A549 (cell line): ENCODE measurements around the gene ASNSD1. TPM values are rescaled to one million over a fixed set of nuclear protein-coding genes. Genes with fewer than 3 reads are reported as not detected.
A peak's percentile ranks its signal among the peaks of the same experiment; 100 is the strongest.
"Not testable (repeated sequence)": the region's sequence is repeated elsewhere in the genome, so short reads cannot be mapped to it uniquely, and the experiment has no call there.

Experiments
- ATAC-seq, 2 experiments: fragments of 200-7000 bp in 1 of 2; fragments of >200 bp in 1 of 2; cut with Nextera tagmentation in 1 of 2; cut with Tn5 transposase in 1 of 2; 3 replicates each; pipeline versions ENCODE4 v1.8.0 to v1.9.1; 2018 to 2020; ENCODE audit warnings: mild to moderate bottlenecking in 1 of 2, moderate library complexity in 1 of 2
- CTCF ChIA-PET: fragments of 300-600 bp; sonication (Branson Sonifier 250); formaldehyde crosslinking; extraction: SDS; loops from one replicate; lab custom pipeline; 2021; ENCODE audit warnings: antibody characterized with exemption, inconsistent platforms; lab: Yijun Ruan, JAX
- POLR2A ChIA-PET: fragments of 350-600 bp; formaldehyde crosslinking; extraction: SDS; loops from one replicate; lab custom pipeline; 2021; ENCODE audit warnings: antibody characterized with exemption, inconsistent platforms; lab: Yijun Ruan, JAX
- DNase-seq, 2 experiments: peaks; one replicate each; pipeline versions ENCODE4 v3.0.0 to v3.0.0-alpha.2; 2011 to 2016; ENCODE audit warnings: low read depth in 1 of 2, low spot score in 1 of 2
- FAIRE-seq: peaks from 2 replicates; lab custom pipeline; 2011; peaks lifted over from hg19 to GRCh38; lab: Jason Lieb, UNC
- H3K27ac ChIP-seq, 2 experiments: fragments of >200 bp; sonication (Bioruptor Twin); formaldehyde crosslinking; 3 replicates each; pipeline ENCODE4 v1.5.1; 2016 to 2017
- H3K4me1 ChIP-seq: fragments of >200 bp; sonication (Bioruptor Twin); formaldehyde crosslinking; 3 replicates; pipeline ENCODE4 v1.6.1; 2016
- H3K4me2 ChIP-seq: fragments of >200 bp; sonication (Bioruptor Twin); formaldehyde crosslinking; 3 replicates; pipeline ENCODE4 v1.6.1; 2016
- H3K4me3 ChIP-seq: fragments of >200 bp; sonication (Bioruptor Twin); formaldehyde crosslinking; 3 replicates; pipeline ENCODE4 v1.5.1; 2016
- H3K9me3 ChIP-seq: fragments of >200 bp; sonication (Bioruptor Twin); formaldehyde crosslinking; 3 replicates; pipeline ENCODE4 v1.6.1; 2016
- ATOH8 ChIP-seq: fragments of 250-450 bp; sonication (Bioruptor Pico); IDR thresholded peaks from 2 replicates; pipeline ENCODE4 v1.5.0; 2020; ENCODE audit warnings: low read depth, mild to moderate bottlenecking, moderate library complexity
- BHLHE40 ChIP-seq: IDR thresholded peaks from 2 replicates; pipeline ENCODE4 v1.6.1; 2012; ENCODE audit warnings: low read depth, low read length, inconsistent platforms
- EHF ChIP-seq: fragments of 250-450 bp; sonication (Bioruptor Pico); IDR thresholded peaks from 2 replicates; pipeline ENCODE4 v1.5.0; 2020; ENCODE audit warnings: mild to moderate bottlenecking
- GATA3 ChIP-seq: IDR thresholded peaks from 2 replicates; pipeline ENCODE4 v1.6.1; 2012; ENCODE audit warnings: borderline replicate concordance
- HES2 ChIP-seq: fragments of >200 bp; sonication (Bioruptor Twin); formaldehyde crosslinking; IDR thresholded peaks from 2 replicates; pipeline ENCODE4 v1.6.1; 2016
- HOXA7 ChIP-seq: fragments of 250-450 bp; sonication (Bioruptor Pico); IDR thresholded peaks from 2 replicates; pipeline ENCODE4 v1.5.0; 2020; ENCODE audit warnings: mild to moderate bottlenecking, moderate library complexity
- JUN ChIP-seq, 2 experiments: fragments of >200 bp; sonication (Bioruptor Twin); formaldehyde crosslinking; IDR thresholded peaks; 2 replicates in 1 of 2; 3 replicates in 1 of 2; pipeline ENCODE4 v1.6.1; 2016 to 2017
- NPAS2 ChIP-seq: fragments of 250-450 bp; sonication (Bioruptor Pico); IDR thresholded peaks from 2 replicates; pipeline ENCODE4 v1.8.0; 2022; ENCODE audit warnings: mild to moderate bottlenecking, moderate library complexity, borderline replicate concordance
- NR3C1 ChIP-seq: fragments of >200 bp; sonication (Bioruptor Twin); formaldehyde crosslinking; IDR thresholded peaks from 3 replicates; pipeline ENCODE4 v1.6.1; 2017
- POLR2AphosphoS2 ChIP-seq: conservative IDR thresholded peaks from 2 replicates; pipeline ENCODE4 v1.6.1; 2012; ENCODE audit warnings: low read length, improper control_type of control experiment, inconsistent platforms
- RAD21 ChIP-seq, 2 experiments: fragments of >200 bp in 1 of 2; sonication (Bioruptor Twin) in 1 of 2; formaldehyde crosslinking in 1 of 2; IDR thresholded peaks in 1 of 2; conservative IDR thresholded peaks in 1 of 2; 2 replicates in 1 of 2; 3 replicates in 1 of 2; pipeline ENCODE4 v1.6.1; 2012 to 2018; ENCODE audit warnings: inconsistent platforms in 1 of 2
- SMC3 ChIP-seq: fragments of >200 bp; sonication (Bioruptor Twin); formaldehyde crosslinking; IDR thresholded peaks from 3 replicates; pipeline ENCODE4 v1.6.1; 2018; ENCODE audit warnings: inconsistent platforms
- ZNF302 ChIP-seq: fragments of 250-450 bp; sonication (Bioruptor Pico); IDR thresholded peaks from 2 replicates; pipeline ENCODE4 v1.9.0; 2021; ENCODE audit warnings: inconsistent platforms, mild to moderate bottlenecking, moderate library complexity
- WGBS: methylation state at CpG from one replicate; pipeline ENCODE4 v1.1.6; 2017; ENCODE audit errors: missing lambda C conversion rate; 5-methylcytosine and 5-hydroxymethylcytosine counted together
- polyA plus RNA-seq, 4 experiments: library from polyadenylated mRNA; depleted of rRNA in 3 of 4; stranded (reverse); fragments of >200 nt; fragmentation: RNase III in 1 of 4; extraction: RNeasy Plus Mini Kit Qiagen cat#74134 plus additional on column Dnase treatment in 1 of 4; gene quantifications; 2 replicates in 3 of 4; 3 replicates in 1 of 4; pipeline ENCODE4 v1.2.3, GENCODE V29; 2011 to 2017

ASNSD1 gene
- polyA plus RNA-seq, 2 of the 4 experiments (the other 2 are of a cell fraction): 45.9 to 69.0 TPM

GRCh38 chr2:189659734-189660133 is 1.5 kb upstream of the ASNSD1 start (continued):
- TF ChIP-seq ATOH8 (CRISPR knock-in tag) (no peak), RAD21 (conservative IDR thresholded peaks at IDR 0.05 in 1 of 2, IDR thresholded peaks at IDR 0.05 in 1 of 2) (no peak), GATA3 (no peak)

- Histone ChIP-seq H3K4me2 (peak overlapping the region; percentile 43; the same call in 2 of the 3 replicates), H3K4me1 (peaks cover 13% of the 10 kb centered on the region)
- TF ChIP-seq POLR2AphosphoS2: no peak
- TF ChIP-seq HOXA7 (CRISPR knock-in tag): peak; percentile 70; the same call in 1 of the 2 replicates
- TF ChIP-seq, all 56 proteins: peak for 1
- ChIA-PET POLR2A (interaction anchor here (0.6 to 1.3 kb wide), 4 partner anchors 48 to 103 kb away, joined by 3 to 4 read pairs (median 4); partner anchors contain the start of genes OSGEPL1 and SLC40A1), CTCF (interaction anchor here (0.6 to 6.3 kb wide), 40 partner anchors 12 to 684 kb away, joined by 3 to 72 read pairs (median 4); partner anchors contain the start of genes ANKAR and OSGEPL1)
- ATAC-seq (no peak), FAIRE-seq (no peak), DNase-seq (no peak)
- H3K4me3 ChIP-seq: no peak overlapping the region
- 16% methylated on average over 4 of the region's 4 CpGs for WGBS
- H3K9me3 ChIP-seq: no peaks in the 10 kb centered on the region
- H3K27ac ChIP-seq: no peak overlapping the region
Measured at GRCh38 chr2:189660803-189661147, 484 bp upstream of the ASNSD1 start.

GRCh38 chr2:189661957-189662321 is 680 bp downstream of the ASNSD1 start:
- Histone ChIP-seq H3K4me3 (peak overlapping the region; percentile 78), H3K27ac (peak overlapping the region; percentile 88 to 93), H3K9me3 (no peaks in the 10 kb centered on the region), H3K4me2 (peak overlapping the region; percentile 87), H3K4me1 (peaks cover 13% of the 10 kb centered on the region)
- TF ChIP-seq NPAS2: no peak
- no peak for TF ChIP-seq EHF (CRISPR knock-in tag)
- TF ChIP-seq JUN (IDR thresholded peaks at IDR 0.05): no peak
- no peak for TF ChIP-seq HES2
- TF ChIP-seq SMC3: no peak
- no peak for TF ChIP-seq BHLHE40
- WGBS: 15% methylated on average over 9 of the region's 9 CpGs
- FAIRE-seq (no peak), DNase-seq (no peak), ATAC-seq (peak in 1 of 2 experiments; percentile 4; a peak in 2 of 6 replicates)
- POLR2A ChIA-PET: no interaction called here
- CTCF ChIA-PET: interaction anchor here (0.5 to 6.3 kb wide), 12 partner anchors 11 to 409 kb away, joined by 3 to 72 read pairs (median 4); partner anchors contain the start of gene ANKAR

- no peak overlapping the region for H3K27ac ChIP-seq
- no peaks in the 10 kb centered on the region for H3K9me3 ChIP-seq
- H3K4me1 ChIP-seq: peaks cover 13% of the 10 kb centered on the region
- ATAC-seq (no peak), FAIRE-seq (no peak), DNase-seq (no peak)
- 91% methylated on average over 5 of the region's 5 CpGs for WGBS
- ChIA-PET CTCF (interaction anchor here (0.9 to 6.3 kb wide), 4 partner anchors 10 to 408 kb away, joined by 4 to 72 read pairs (median 14); partner anchors contain the start of gene ANKAR), POLR2A (no interaction called here)
- peak overlapping the region; percentile 87 for H3K4me2 ChIP-seq
- TF ChIP-seq NR3C1 (no peak), ZNF302 (no peak)
- peak overlapping the region; percentile 78 for H3K4me3 ChIP-seq
Measured at GRCh38 chr2:189662669-189663226, 1.5 kb downstream of the ASNSD1 start.

- H3K4me3 ChIP-seq, H3K4me2 ChIP-seq, H3K27ac ChIP-seq, ATAC-seq, FAIRE-seq, H3K9me3 ChIP-seq, DNase-seq: not testable (repeated sequence)
- CTCF ChIA-PET: interaction anchor here (0.9 to 2.8 kb wide), 3 partner anchors 11 to 35 kb away, joined by 4 to 19 read pairs (median 13); partner anchors contain the start of gene ANKAR
- H3K4me1 ChIP-seq: peaks cover 13% of the 10 kb centered on the region
- WGBS: 93% methylated on average over 12 of the region's 12 CpGs
- POLR2A ChIA-PET: interaction anchor here (1.4 kb wide), 1 partner anchor 11 kb away, joined by 4 read pairs; no protein-coding TSS in a partner anchor
Measured at GRCh38 chr2:189663319-189663718, 2.1 kb downstream of the ASNSD1 start.
